ENCODE measurements around the gene DNAJA1.
"Not testable (repeated sequence)": the region's sequence is repeated elsewhere in the genome, so short reads cannot be mapped to it uniquely, and the experiment has no call there.

DNAJA1 gene

GRCh38 chr9:33080534-33080933 is 55.5 kb downstream of the DNAJA1 start:
- H3K4me1 ChIP-seq (ENCODE audit: control insufficient read depth in 5 of 5, insufficient read depth in 5 of 5, low read length in 5 of 5) = peaks cover 2 to 33% (median 19%) of the 10 kb centered on the region in 5 donors
- peak overlapping the region; percentile 44 for H3K27ac ChIP-seq (ENCODE audit: low read depth, low read length)
- no peaks in the 10 kb centered on the region for H3K9me3 ChIP-seq (ENCODE audit: control insufficient read depth in 5 of 5, low read length in 5 of 5)
- no peak overlapping the region for H3K4me3 ChIP-seq (ENCODE audit: low read depth in 1 of 5, low read length in 5 of 5)
- H3K36me3 ChIP-seq (ENCODE audit: control insufficient read depth in 5 of 5, insufficient read depth in 5 of 5, low read length in 5 of 5) = no peaks in the 10 kb centered on the region
- H3K9ac ChIP-seq (ENCODE audit: low read length in 5 of 5) = no peak overlapping the region
- no peaks in the 10 kb centered on the region for H3K27me3 ChIP-seq (ENCODE audit: control insufficient read depth in 5 of 5, insufficient read depth in 4 of 5, low read length in 5 of 5)

GRCh38 chr9:33081128-33081851 is 56.2 kb downstream of the DNAJA1 start:
- H3K9ac ChIP-seq (ENCODE audit: low read length in 5 of 5) = no peak overlapping the region
- H3K4me3 ChIP-seq (ENCODE audit: low read depth in 1 of 5, low read length in 5 of 5) = peak overlapping the region in 1 of 5 donors; percentile 28
- peaks cover 2 to 27% (median 12%) of the 10 kb centered on the region in 5 donors for H3K4me1 ChIP-seq (ENCODE audit: control insufficient read depth in 5 of 5, insufficient read depth in 5 of 5, low read length in 5 of 5)
- H3K9me3 ChIP-seq (ENCODE audit: control insufficient read depth in 5 of 5, low read length in 5 of 5) = no peaks in the 10 kb centered on the region
- no peaks in the 10 kb centered on the region for H3K27me3 ChIP-seq (ENCODE audit: control insufficient read depth in 5 of 5, insufficient read depth in 4 of 5, low read length in 5 of 5)
- H3K27ac ChIP-seq (ENCODE audit: low read depth, low read length) = peak overlapping the region; percentile 44
- no peaks in the 10 kb centered on the region for H3K36me3 ChIP-seq (ENCODE audit: control insufficient read depth in 5 of 5, insufficient read depth in 5 of 5, low read length in 5 of 5)

GRCh38 chr9:33082128-33082527 is 57.1 kb downstream of the DNAJA1 start:
- no peaks in the 10 kb centered on the region for H3K9me3 ChIP-seq (ENCODE audit: control insufficient read depth in 5 of 5, low read length in 5 of 5)
- H3K27ac ChIP-seq (ENCODE audit: low read depth, low read length) = no peak overlapping the region
- H3K36me3 ChIP-seq (ENCODE audit: control insufficient read depth in 5 of 5, insufficient read depth in 5 of 5, low read length in 5 of 5) = no peaks in the 10 kb centered on the region
- H3K27me3 ChIP-seq (ENCODE audit: control insufficient read depth in 5 of 5, insufficient read depth in 4 of 5, low read length in 5 of 5) = no peaks in the 10 kb centered on the region
- no peak overlapping the region for H3K9ac ChIP-seq (ENCODE audit: low read length in 5 of 5)
- H3K4me1 ChIP-seq (ENCODE audit: control insufficient read depth in 5 of 5, insufficient read depth in 5 of 5, low read length in 5 of 5) = peaks cover 2 to 27% (median 12%) of the 10 kb centered on the region in 5 donors
- H3K4me3 ChIP-seq (ENCODE audit: low read depth in 1 of 5, low read length in 5 of 5) = no peak overlapping the region

GRCh38 chr9:33082538-33083326 is 57.7 kb downstream of the DNAJA1 start:
- Histone ChIP-seq H3K27ac (ENCODE audit: low read depth, low read length) (no peak overlapping the region), H3K9me3 (ENCODE audit: control insufficient read depth in 5 of 5, low read length in 5 of 5) (no peaks in the 10 kb centered on the region), H3K27me3 (ENCODE audit: control insufficient read depth in 5 of 5, insufficient read depth in 4 of 5, low read length in 5 of 5) (no peaks in the 10 kb centered on the region), H3K9ac (ENCODE audit: low read length in 5 of 5) (no peak overlapping the region), H3K4me1 (ENCODE audit: control insufficient read depth in 5 of 5, insufficient read depth in 5 of 5, low read length in 5 of 5) (peaks cover 2 to 27% (median 12%) of the 10 kb centered on the region in 5 donors), H3K4me3 (ENCODE audit: low read depth in 1 of 5, low read length in 5 of 5) (no peak overlapping the region), H3K36me3 (ENCODE audit: control insufficient read depth in 5 of 5, insufficient read depth in 5 of 5, low read length in 5 of 5) (no peaks in the 10 kb centered on the region)

- H3K4me3 ChIP-seq (ENCODE audit: low read depth in 1 of 5, low read length in 5 of 5); H3K27ac ChIP-seq (ENCODE audit: low read depth, low read length); H3K36me3 ChIP-seq (ENCODE audit: control insufficient read depth in 5 of 5, insufficient read depth in 5 of 5, low read length in 5 of 5); H3K27me3 ChIP-seq (ENCODE audit: control insufficient read depth in 5 of 5, insufficient read depth in 4 of 5, low read length in 5 of 5); H3K9ac ChIP-seq (ENCODE audit: low read length in 5 of 5); H3K9me3 ChIP-seq (ENCODE audit: control insufficient read depth in 5 of 5, low read length in 5 of 5): not testable (repeated sequence)
- H3K4me1 ChIP-seq (ENCODE audit: control insufficient read depth in 5 of 5, insufficient read depth in 5 of 5, low read length in 5 of 5) = peaks cover 2 to 26% (median 11%) of the 10 kb centered on the region in 5 donors
Observed at GRCh38 chr9:33085672-33086071, 60.6 kb downstream of the DNAJA1 start.
